ENCODE measurements around the gene OR2K2.

OR2K2 gene

DNA sequence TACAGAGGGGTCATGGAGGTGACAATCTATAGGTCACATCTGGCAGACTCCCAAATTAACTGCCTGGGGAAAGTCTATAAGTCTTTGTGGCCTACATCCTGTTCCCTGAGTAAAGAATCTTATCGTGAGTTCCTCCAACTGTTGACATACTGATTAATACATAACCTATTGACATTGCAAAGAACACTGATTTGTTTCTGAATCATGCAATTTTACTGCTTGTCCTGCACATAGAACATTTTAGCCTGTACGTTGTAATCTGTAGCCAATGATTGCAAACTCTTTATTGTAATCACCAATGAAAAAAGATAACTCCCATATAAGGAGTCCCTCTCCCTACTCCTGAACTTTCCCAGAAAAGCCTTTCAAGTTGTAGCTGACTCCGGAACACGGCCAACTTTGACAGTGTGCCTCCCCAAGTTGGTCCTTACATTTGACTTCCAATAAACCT is 18.8 kb upstream of the OR2K2 start:
- TF ChIP-seq, protein P1, sequence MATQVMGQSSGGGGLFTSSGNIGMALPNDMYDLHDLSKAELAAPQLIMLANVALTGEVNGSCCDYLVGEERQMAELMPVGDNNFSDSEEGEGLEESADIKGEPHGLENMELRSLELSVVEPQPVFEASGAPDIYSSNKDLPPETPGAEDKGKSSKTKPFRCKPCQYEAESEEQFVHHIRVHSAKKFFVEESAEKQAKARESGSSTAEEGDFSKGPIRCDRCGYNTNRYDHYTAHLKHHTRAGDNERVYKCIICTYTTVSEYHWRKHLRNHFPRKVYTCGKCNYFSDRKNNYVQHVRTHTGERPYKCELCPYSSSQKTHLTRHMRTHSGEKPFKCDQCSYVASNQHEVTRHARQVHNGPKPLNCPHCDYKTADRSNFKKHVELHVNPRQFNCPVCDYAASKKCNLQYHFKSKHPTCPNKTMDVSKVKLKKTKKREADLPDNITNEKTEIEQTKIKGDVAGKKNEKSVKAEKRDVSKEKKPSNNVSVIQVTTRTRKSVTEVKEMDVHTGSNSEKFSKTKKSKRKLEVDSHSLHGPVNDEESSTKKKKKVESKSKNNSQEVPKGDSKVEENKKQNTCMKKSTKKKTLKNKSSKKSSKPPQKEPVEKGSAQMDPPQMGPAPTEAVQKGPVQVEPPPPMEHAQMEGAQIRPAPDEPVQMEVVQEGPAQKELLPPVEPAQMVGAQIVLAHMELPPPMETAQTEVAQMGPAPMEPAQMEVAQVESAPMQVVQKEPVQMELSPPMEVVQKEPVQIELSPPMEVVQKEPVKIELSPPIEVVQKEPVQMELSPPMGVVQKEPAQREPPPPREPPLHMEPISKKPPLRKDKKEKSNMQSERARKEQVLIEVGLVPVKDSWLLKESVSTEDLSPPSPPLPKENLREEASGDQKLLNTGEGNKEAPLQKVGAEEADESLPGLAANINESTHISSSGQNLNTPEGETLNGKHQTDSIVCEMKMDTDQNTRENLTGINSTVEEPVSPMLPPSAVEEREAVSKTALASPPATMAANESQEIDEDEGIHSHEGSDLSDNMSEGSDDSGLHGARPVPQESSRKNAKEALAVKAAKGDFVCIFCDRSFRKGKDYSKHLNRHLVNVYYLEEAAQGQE (IDR thresholded peaks at IDR 0.05; ENCODE audit: insufficient read depth in 1 of 2, low read depth in 2 of 2, low read length in 2 of 2): no peak
- TF ChIP-seq SIN3A (IDR thresholded peaks at IDR 0.05; ENCODE audit: borderline replicate concordance, insufficient read depth, low read length) (no peak), TAF1 (IDR thresholded peaks at IDR 0.05; ENCODE audit: borderline replicate concordance, insufficient read depth, low read length) (no peak), FOXP2 (optimal IDR thresholded peaks at IDR 0.05; ENCODE audit: borderline replicate concordance, extremely low read depth, extremely low read length, insufficient read depth) (no peak), POLR2AphosphoS5 (IDR thresholded peaks at IDR 0.05; ENCODE audit: low read depth, low read length) (no peak)

DNA sequence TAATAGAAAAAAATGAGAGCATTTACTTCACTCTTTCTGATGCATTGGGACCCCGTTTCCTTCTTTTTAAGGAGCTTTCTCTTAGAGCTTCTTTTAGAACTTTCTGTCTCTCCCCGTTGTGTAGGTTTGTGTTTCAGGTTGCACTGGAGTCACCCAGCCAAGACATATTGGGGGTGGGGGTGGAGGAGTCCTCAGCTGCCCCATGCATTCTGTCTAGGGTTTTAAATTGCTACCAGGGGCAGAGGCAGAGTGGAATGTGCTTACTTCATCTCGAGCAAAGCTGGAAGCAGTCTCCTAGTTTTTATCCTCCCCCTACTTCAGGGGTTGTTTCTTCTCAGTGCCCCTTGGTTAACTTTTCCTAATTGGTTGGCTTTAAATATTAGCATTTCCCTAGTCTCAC is 9.4 kb downstream of the OR2K2 start:
- TF ChIP-seq FOXP2 (optimal IDR thresholded peaks at IDR 0.05; ENCODE audit: borderline replicate concordance, extremely low read depth, extremely low read length, insufficient read depth) (no peak), POLR2AphosphoS5 (IDR thresholded peaks at IDR 0.05; ENCODE audit: low read depth, low read length) (no peak), SIN3A (IDR thresholded peaks at IDR 0.05; ENCODE audit: borderline replicate concordance, insufficient read depth, low read length) (no peak), TAF1 (IDR thresholded peaks at IDR 0.05; ENCODE audit: borderline replicate concordance, insufficient read depth, low read length) (no peak)
- TF ChIP-seq, protein P1 (IDR thresholded peaks at IDR 0.05; ENCODE audit: insufficient read depth in 1 of 2, low read depth in 2 of 2, low read length in 2 of 2): no peak

DNA sequence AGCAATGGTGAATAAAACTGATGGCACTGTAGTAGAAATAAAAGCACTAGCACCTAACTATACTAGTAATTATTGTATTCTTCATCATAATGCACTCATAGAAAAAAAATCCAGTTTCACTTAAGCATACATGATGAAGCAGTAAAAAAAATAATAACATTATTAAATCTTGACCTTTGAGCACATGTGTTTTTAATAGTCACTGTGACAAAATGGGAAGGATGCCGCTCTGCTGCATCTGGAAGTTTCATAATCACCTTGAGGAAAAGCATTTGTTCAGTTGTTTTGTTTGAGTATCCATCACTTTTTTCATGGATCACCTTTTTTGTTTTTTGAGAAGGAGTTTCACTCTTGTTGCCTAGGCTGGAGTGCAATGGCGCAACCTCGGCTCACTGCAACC is 13.2 kb downstream of the OR2K2 start:
- no peak for TF ChIP-seq SIN3A (IDR thresholded peaks at IDR 0.05; ENCODE audit: borderline replicate concordance, insufficient read depth, low read length)
- TF ChIP-seq, protein P1 (IDR thresholded peaks at IDR 0.05; ENCODE audit: insufficient read depth in 1 of 2, low read depth in 2 of 2, low read length in 2 of 2): no peak
- TF ChIP-seq FOXP2 (optimal IDR thresholded peaks at IDR 0.05; ENCODE audit: borderline replicate concordance, extremely low read depth, extremely low read length, insufficient read depth): no peak
- no peak for TF ChIP-seq POLR2AphosphoS5 (IDR thresholded peaks at IDR 0.05; ENCODE audit: low read depth, low read length)
- TF ChIP-seq TAF1 (IDR thresholded peaks at IDR 0.05; ENCODE audit: borderline replicate concordance, insufficient read depth, low read length): no peak

DNA sequence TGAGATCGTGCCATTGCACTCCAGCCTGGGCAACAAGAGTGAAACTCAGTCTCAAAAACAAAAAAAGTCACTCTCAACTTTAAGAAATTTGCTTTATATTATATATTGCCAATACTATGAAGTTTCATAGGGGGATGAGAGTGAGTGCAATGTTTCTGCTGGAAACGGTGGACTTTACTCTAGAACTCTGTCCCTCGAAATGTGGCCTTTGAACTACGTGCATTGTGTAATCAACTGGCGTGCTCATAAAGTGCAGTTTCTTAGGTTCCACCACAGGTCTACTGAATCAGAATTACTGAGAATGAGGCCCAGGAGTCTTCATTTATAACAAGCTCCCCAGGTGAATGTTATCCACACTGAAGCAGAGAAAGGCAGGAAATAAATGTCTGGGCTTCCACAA is 24.1 kb downstream of the OR2K2 start:
- no peak for TF ChIP-seq TAF1 (IDR thresholded peaks at IDR 0.05; ENCODE audit: borderline replicate concordance, insufficient read depth, low read length)
- no peak for TF ChIP-seq FOXP2 (optimal IDR thresholded peaks at IDR 0.05; ENCODE audit: borderline replicate concordance, extremely low read depth, extremely low read length, insufficient read depth)
- TF ChIP-seq, protein P1 (IDR thresholded peaks at IDR 0.05; ENCODE audit: insufficient read depth in 1 of 2, low read depth in 2 of 2, low read length in 2 of 2): no peak
- TF ChIP-seq POLR2AphosphoS5 (IDR thresholded peaks at IDR 0.05; ENCODE audit: low read depth, low read length): no peak
- TF ChIP-seq SIN3A (IDR thresholded peaks at IDR 0.05; ENCODE audit: borderline replicate concordance, insufficient read depth, low read length): no peak

DNA sequence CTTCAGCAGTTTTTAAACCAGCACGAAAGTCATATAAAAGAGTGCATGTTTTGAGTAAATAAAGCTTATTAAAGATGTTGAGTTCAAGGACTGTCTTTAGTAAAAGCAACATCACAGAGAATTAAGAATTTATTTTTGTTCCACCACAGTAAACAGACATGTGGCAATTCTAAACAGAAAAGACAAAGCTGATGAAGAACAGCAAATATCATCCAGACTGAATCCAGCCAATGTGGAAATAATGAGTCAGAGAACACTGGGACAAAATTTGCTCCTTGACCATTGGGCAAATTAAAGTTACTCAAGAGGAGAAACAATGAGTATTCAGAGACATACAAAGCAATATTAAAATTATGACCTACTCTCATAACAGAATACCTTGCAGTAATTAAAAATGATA is 28.8 kb downstream of the OR2K2 start:
- TF ChIP-seq, protein P1 (IDR thresholded peaks at IDR 0.05; ENCODE audit: insufficient read depth in 1 of 2, low read depth in 2 of 2, low read length in 2 of 2): no peak
- TF ChIP-seq TAF1 (IDR thresholded peaks at IDR 0.05; ENCODE audit: borderline replicate concordance, insufficient read depth, low read length): no peak
- no peak for TF ChIP-seq SIN3A (IDR thresholded peaks at IDR 0.05; ENCODE audit: borderline replicate concordance, insufficient read depth, low read length)
- no peak for TF ChIP-seq POLR2AphosphoS5 (IDR thresholded peaks at IDR 0.05; ENCODE audit: low read depth, low read length)
- no peak for TF ChIP-seq FOXP2 (optimal IDR thresholded peaks at IDR 0.05; ENCODE audit: borderline replicate concordance, extremely low read depth, extremely low read length, insufficient read depth)
